Measurements from ENCODE around the gene TRAK2.

- TF ChIP-seq CTCF (IDR thresholded peaks at IDR 0.05) (no peak), POLR2A (IDR thresholded peaks at IDR 0.05) (no peak)
Measured at GRCh38 chr2:201342923-201343322, 108.3 kb downstream of the TRAK2 start.

Measured in esophagus squamous epithelium (tissue), 4 donors.